ENCODE data around the gene OTOF.

DNA sequence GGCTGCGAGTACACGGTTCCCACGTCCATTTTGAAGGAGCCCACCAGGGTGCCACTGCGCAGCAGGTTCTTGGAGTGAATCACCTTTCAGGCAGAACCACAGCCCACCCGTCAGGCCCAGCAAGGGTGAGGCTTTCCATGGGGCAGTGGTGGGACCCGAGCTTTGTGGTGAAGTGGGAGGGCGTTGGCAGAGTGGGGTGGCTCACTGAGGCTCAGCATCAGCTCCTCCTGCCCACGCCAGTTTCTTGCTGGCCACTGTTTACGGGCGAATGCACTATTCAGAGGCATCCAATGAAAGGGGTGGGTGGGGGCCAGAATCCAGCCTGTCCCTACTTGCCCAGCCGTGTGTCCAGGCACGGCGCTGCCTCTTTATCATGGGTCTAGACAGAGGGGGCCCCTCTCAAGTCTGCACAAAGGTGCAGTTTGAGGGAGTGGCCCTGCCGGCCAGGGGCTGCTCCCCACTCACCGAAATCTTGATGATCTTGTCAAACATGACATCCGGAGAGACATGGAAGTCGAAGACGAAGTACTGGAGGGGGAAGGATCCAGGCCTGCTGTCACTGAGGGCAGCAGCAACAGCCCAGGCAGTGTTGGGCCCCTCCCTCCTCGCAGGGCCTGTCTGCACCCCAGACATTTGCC is 11.4 kb upstream of the OTOF start:
- TF ChIP-seq, protein P1, sequence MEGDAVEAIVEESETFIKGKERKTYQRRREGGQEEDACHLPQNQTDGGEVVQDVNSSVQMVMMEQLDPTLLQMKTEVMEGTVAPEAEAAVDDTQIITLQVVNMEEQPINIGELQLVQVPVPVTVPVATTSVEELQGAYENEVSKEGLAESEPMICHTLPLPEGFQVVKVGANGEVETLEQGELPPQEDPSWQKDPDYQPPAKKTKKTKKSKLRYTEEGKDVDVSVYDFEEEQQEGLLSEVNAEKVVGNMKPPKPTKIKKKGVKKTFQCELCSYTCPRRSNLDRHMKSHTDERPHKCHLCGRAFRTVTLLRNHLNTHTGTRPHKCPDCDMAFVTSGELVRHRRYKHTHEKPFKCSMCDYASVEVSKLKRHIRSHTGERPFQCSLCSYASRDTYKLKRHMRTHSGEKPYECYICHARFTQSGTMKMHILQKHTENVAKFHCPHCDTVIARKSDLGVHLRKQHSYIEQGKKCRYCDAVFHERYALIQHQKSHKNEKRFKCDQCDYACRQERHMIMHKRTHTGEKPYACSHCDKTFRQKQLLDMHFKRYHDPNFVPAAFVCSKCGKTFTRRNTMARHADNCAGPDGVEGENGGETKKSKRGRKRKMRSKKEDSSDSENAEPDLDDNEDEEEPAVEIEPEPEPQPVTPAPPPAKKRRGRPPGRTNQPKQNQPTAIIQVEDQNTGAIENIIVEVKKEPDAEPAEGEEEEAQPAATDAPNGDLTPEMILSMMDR (conservative IDR thresholded peaks at IDR 0.05), result no peak
- no peak for TF ChIP-seq EZH2 (IDR thresholded peaks at IDR 0.05; ENCODE audit: low read depth)

Measured in PC-9 (cell line).